C4-2B (cell line): ENCODE data around the gene CCDC61.

Source experiments
- ZFX ChIP-seq: fragments of 450-650 bp; IDR thresholded peaks from 2 replicates; pipeline ENCODE4 v1.6.1; 2017
- TF ChIP-seq, protein P1 (sequence below): fragments of 450-650 bp; conservative IDR thresholded peaks from 2 replicates; pipeline ENCODE4 v1.5.1; 2017; ENCODE audit warnings: mild to moderate bottlenecking

DNA sequence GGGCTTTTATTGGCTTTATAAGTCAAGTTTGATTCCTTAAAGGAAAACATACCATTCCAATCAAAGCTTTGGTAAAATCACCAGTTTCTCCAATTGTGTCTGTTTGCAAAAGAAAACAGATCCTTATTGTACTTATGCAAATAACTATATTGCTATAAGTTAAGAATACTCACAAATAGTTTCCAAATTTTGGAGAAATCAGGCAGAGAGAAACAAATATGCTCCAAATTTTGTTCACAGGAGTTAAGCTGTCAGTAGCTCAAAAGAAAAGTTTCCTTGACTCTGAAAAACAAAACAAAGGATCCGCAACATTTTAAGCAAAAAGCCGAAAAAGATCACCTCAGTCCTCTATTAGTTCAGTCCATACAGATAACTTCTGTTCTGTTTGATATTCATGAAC lies 64.7 kb downstream of the CCDC61 start:
- TF ChIP-seq ZFX, result no peak
- TF ChIP-seq, protein P1, sequence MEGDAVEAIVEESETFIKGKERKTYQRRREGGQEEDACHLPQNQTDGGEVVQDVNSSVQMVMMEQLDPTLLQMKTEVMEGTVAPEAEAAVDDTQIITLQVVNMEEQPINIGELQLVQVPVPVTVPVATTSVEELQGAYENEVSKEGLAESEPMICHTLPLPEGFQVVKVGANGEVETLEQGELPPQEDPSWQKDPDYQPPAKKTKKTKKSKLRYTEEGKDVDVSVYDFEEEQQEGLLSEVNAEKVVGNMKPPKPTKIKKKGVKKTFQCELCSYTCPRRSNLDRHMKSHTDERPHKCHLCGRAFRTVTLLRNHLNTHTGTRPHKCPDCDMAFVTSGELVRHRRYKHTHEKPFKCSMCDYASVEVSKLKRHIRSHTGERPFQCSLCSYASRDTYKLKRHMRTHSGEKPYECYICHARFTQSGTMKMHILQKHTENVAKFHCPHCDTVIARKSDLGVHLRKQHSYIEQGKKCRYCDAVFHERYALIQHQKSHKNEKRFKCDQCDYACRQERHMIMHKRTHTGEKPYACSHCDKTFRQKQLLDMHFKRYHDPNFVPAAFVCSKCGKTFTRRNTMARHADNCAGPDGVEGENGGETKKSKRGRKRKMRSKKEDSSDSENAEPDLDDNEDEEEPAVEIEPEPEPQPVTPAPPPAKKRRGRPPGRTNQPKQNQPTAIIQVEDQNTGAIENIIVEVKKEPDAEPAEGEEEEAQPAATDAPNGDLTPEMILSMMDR, result no peak
